ENCODE data around the gene CDPF1. TPM values are rescaled to one million over a fixed set of nuclear protein-coding genes. Genes with fewer than 3 reads are reported as not detected.

Gene CDPF1
- total RNA-seq, 2 donors from 2014 or later: 16.2 to 20.6 TPM

- TF ChIP-seq POLR2AphosphoS5 (IDR thresholded peaks at IDR 0.05) (no peak), POLR2A (IDR thresholded peaks at IDR 0.05) (no peak), CTCF (IDR thresholded peaks at IDR 0.05) (no peak)
- Histone ChIP-seq H3K27me3 (replicated peaks; ENCODE audit: insufficient read depth) (no peaks in the 10 kb centered on the region), H3K36me3 (no peaks in the 10 kb centered on the region), H3K4me1 (replicated peaks) (no peaks in the 10 kb centered on the region), H3K4me3 (no peak overlapping the region), H3K9me3 (no peaks in the 10 kb centered on the region), H3K27ac (no peak overlapping the region)
- DNase-seq (ENCODE audit: low spot score): no peak
- WGBS: 90% methylated on average over 7 of the region's 7 CpGs
- intact Hi-C loops (cut with DNase I): no loop called here
Observed at GRCh38 chr22:46226577-46226976, 23.5 kb downstream of the CDPF1 start.

- H3K36me3 ChIP-seq: no peaks in the 10 kb centered on the region
- WGBS: 86% methylated on average over 7 of the region's 7 CpGs
- H3K27me3 ChIP-seq (replicated peaks; ENCODE audit: insufficient read depth): no peaks in the 10 kb centered on the region
- no peak for DNase-seq (ENCODE audit: low spot score)
- TF ChIP-seq POLR2AphosphoS5 (IDR thresholded peaks at IDR 0.05): no peak
- no peak for TF ChIP-seq CTCF (IDR thresholded peaks at IDR 0.05)
- no peak for TF ChIP-seq POLR2A (IDR thresholded peaks at IDR 0.05)
- no peak overlapping the region for H3K4me3 ChIP-seq
- intact Hi-C loops (cut with DNase I): no loop called here
- no peaks in the 10 kb centered on the region for H3K4me1 ChIP-seq (replicated peaks)
- H3K27ac ChIP-seq: no peak overlapping the region
- H3K9me3 ChIP-seq: no peaks in the 10 kb centered on the region
Observed at GRCh38 chr22:46225631-46226030, 24.5 kb downstream of the CDPF1 start.

- Histone ChIP-seq H3K4me3 (no peak overlapping the region), H3K27me3 (replicated peaks; ENCODE audit: insufficient read depth) (no peaks in the 10 kb centered on the region), H3K27ac (no peak overlapping the region), H3K9me3 (no peaks in the 10 kb centered on the region), H3K36me3 (no peaks in the 10 kb centered on the region), H3K4me1 (replicated peaks) (no peaks in the 10 kb centered on the region)
- no peak for DNase-seq (ENCODE audit: low spot score)
- WGBS: 80% methylated on average over 10 of the region's 10 CpGs
- intact Hi-C loops (cut with DNase I): no loop called here
- TF ChIP-seq CTCF (IDR thresholded peaks at IDR 0.05): no peak
- TF ChIP-seq POLR2A (IDR thresholded peaks at IDR 0.05): no peak
- TF ChIP-seq POLR2AphosphoS5 (IDR thresholded peaks at IDR 0.05): no peak
Observed at GRCh38 chr22:46224898-46225290, 25.2 kb downstream of the CDPF1 start.

- H3K27ac ChIP-seq: no peak overlapping the region
- H3K36me3 ChIP-seq: no peaks in the 10 kb centered on the region
- intact Hi-C loops (cut with DNase I): no loop called here
- DNase-seq (ENCODE audit: low spot score): no peak
- H3K4me3 ChIP-seq: no peak overlapping the region
- H3K9me3 ChIP-seq: no peaks in the 10 kb centered on the region
- WGBS: 90% methylated on average over 23 of the region's 23 CpGs
- H3K27me3 ChIP-seq (replicated peaks; ENCODE audit: insufficient read depth): no peaks in the 10 kb centered on the region
- no peak for TF ChIP-seq POLR2AphosphoS5 (IDR thresholded peaks at IDR 0.05)
- no peak for TF ChIP-seq CTCF (IDR thresholded peaks at IDR 0.05)
- no peak for TF ChIP-seq POLR2A (IDR thresholded peaks at IDR 0.05)
- H3K4me1 ChIP-seq (replicated peaks): no peaks in the 10 kb centered on the region
Observed at GRCh38 chr22:46224044-46224897, 25.8 kb downstream of the CDPF1 start.

GRCh38 chr22:46220921-46221320 is 29.2 kb downstream of the CDPF1 start:
- peaks cover 5 to 11% of the 10 kb centered on the region in 2 donors for H3K36me3 ChIP-seq
- intact Hi-C loops (cut with DNase I): no loop called here
- WGBS: 93% methylated on average over 5 of the region's 5 CpGs

More at GRCh38 chr22:46220921-46221320, 29.2 kb downstream of the CDPF1 start:
- Histone ChIP-seq H3K27me3 (replicated peaks; ENCODE audit: insufficient read depth) (no peaks in the 10 kb centered on the region), H3K9me3 (no peaks in the 10 kb centered on the region), H3K27ac (no peak overlapping the region), H3K4me3 (no peak overlapping the region), H3K4me1 (replicated peaks) (no peaks in the 10 kb centered on the region)
- TF ChIP-seq POLR2A (IDR thresholded peaks at IDR 0.05) (no peak), POLR2AphosphoS5 (IDR thresholded peaks at IDR 0.05) (no peak), CTCF (IDR thresholded peaks at IDR 0.05) (no peak)
- no peak for DNase-seq (ENCODE audit: low spot score)

Measured in prostate gland (tissue), 2 donors.